ENCODE measurements around the gene SV2C. TPM values are rescaled to one million over a fixed set of nuclear protein-coding genes. Genes with fewer than 3 reads are reported as not detected.
A peak's percentile ranks its signal among the peaks of the same experiment; 100 is the strongest.

The SV2C gene
- total and polyA plus RNA-seq, 4 experiments from 2014 or later = 0.02 TPM; not detected in 3

- Mint-ChIP-seq H3K27me3 (peaks cover 15 to 23% of the 10 kb centered on the region in 2 donors), H3K9me3 (peaks cover 0 to 2% (median 0%) of the 10 kb centered on the region in 8 donors), H3K4me3 (no peak overlapping the region), H3K4me1 (no peaks in the 10 kb centered on the region), H3K27ac (no peak overlapping the region), H3K36me3 (no peaks in the 10 kb centered on the region)
- no peaks in the 10 kb centered on the region for H3K4me1 ChIP-seq (ENCODE audit: insufficient read depth, low read length)
- H3K27me3 ChIP-seq (ENCODE audit: insufficient read depth, low read length) = no peaks in the 10 kb centered on the region
- H3K4me3 ChIP-seq (ENCODE audit: low read length in 2 of 2) = no peak overlapping the region
- no peak for DNase-seq
- intact Hi-C loops (cut with micrococcal nuclease) = no loop called here
- H3K36me3 ChIP-seq (ENCODE audit: insufficient read depth, low read length) = no peaks in the 10 kb centered on the region
- CTCF ChIA-PET (ENCODE audit: partially characterized antibody) = no interaction called here
- H3K9me3 ChIP-seq (ENCODE audit: control insufficient read depth in 1 of 2, low read length in 2 of 2) = no peaks in the 10 kb centered on the region
- POLR2A ChIA-PET (ENCODE audit: partially characterized antibody) = no interaction called here
- no peak overlapping the region for H3K27ac ChIP-seq (ENCODE audit: low read depth, low read length)
Measured at GRCh38 chr5:76062502-76063041, 20.6 kb upstream of the SV2C start.

GRCh38 chr5:76065258-76065657, 17.9 kb upstream of the SV2C start:
- no peaks in the 10 kb centered on the region for H3K27me3 ChIP-seq (ENCODE audit: insufficient read depth, low read length)
- Mint-ChIP-seq H3K36me3 (no peaks in the 10 kb centered on the region), H3K27me3 (peaks cover 15 to 24% of the 10 kb centered on the region in 2 donors), H3K27ac (no peak overlapping the region), H3K9me3 (no peaks in the 10 kb centered on the region), H3K4me1 (no peaks in the 10 kb centered on the region), H3K4me3 (no peak overlapping the region)
- POLR2A ChIA-PET (ENCODE audit: partially characterized antibody) = no interaction called here
- no peaks in the 10 kb centered on the region for H3K4me1 ChIP-seq (ENCODE audit: insufficient read depth, low read length)
- H3K27ac ChIP-seq (ENCODE audit: low read depth, low read length) = no peak overlapping the region
- H3K4me3 ChIP-seq (ENCODE audit: low read length in 2 of 2) = no peak overlapping the region
- no peaks in the 10 kb centered on the region for H3K9me3 ChIP-seq (ENCODE audit: control insufficient read depth in 1 of 2, low read length in 2 of 2)
- DNase-seq = no peak
- H3K36me3 ChIP-seq (ENCODE audit: insufficient read depth, low read length) = no peaks in the 10 kb centered on the region
- intact Hi-C loops (cut with micrococcal nuclease) = no loop called here
- CTCF ChIA-PET (ENCODE audit: partially characterized antibody) = no interaction called here

- Mint-ChIP-seq H3K27me3 (peaks cover 19 to 29% of the 10 kb centered on the region in 2 donors), H3K27ac (no peak overlapping the region), H3K4me1 (no peaks in the 10 kb centered on the region), H3K9me3 (no peaks in the 10 kb centered on the region), H3K4me3 (no peak overlapping the region), H3K36me3 (no peaks in the 10 kb centered on the region)
- H3K27me3 ChIP-seq (ENCODE audit: insufficient read depth, low read length) = no peaks in the 10 kb centered on the region
- H3K36me3 ChIP-seq (ENCODE audit: insufficient read depth, low read length) = no peaks in the 10 kb centered on the region
- CTCF ChIA-PET (ENCODE audit: partially characterized antibody) = no interaction called here
- no peaks in the 10 kb centered on the region for H3K9me3 ChIP-seq (ENCODE audit: control insufficient read depth in 1 of 2, low read length in 2 of 2)
- no peaks in the 10 kb centered on the region for H3K4me1 ChIP-seq (ENCODE audit: insufficient read depth, low read length)
- no peak overlapping the region for H3K4me3 ChIP-seq (ENCODE audit: low read length in 2 of 2)
- intact Hi-C loops (cut with micrococcal nuclease) = no loop called here
- H3K27ac ChIP-seq (ENCODE audit: low read depth, low read length) = no peak overlapping the region
- DNase-seq = no peak
- POLR2A ChIA-PET (ENCODE audit: partially characterized antibody) = no interaction called here
Measured at GRCh38 chr5:76069061-76069735, 14.0 kb upstream of the SV2C start.

- Histone ChIP-seq H3K27me3 (ENCODE audit: insufficient read depth, low read length) (no peaks in the 10 kb centered on the region), H3K9me3 (ENCODE audit: control insufficient read depth in 1 of 2, low read length in 2 of 2) (no peaks in the 10 kb centered on the region), H3K4me3 (ENCODE audit: low read length in 2 of 2) (no peak overlapping the region), H3K4me1 (ENCODE audit: insufficient read depth, low read length) (no peaks in the 10 kb centered on the region), H3K27ac (ENCODE audit: low read depth, low read length) (no peak overlapping the region), H3K36me3 (ENCODE audit: insufficient read depth, low read length) (no peaks in the 10 kb centered on the region)
- Mint-ChIP-seq H3K27ac (no peak overlapping the region), H3K4me1 (no peaks in the 10 kb centered on the region), H3K27me3 (peaks cover 18 to 53% of the 10 kb centered on the region in 2 donors), H3K4me3 (no peak overlapping the region), H3K9me3 (no peaks in the 10 kb centered on the region), H3K36me3 (no peaks in the 10 kb centered on the region)
- DNase-seq = peak in 3 of 5 donors; percentile 22 to 31 (median 24)
- intact Hi-C loops (cut with micrococcal nuclease) = loop anchor here (1.0 to 10.0 kb wide), 3 partner anchors 182 to 508 kb away; no protein-coding TSS in a partner anchor
- ChIA-PET CTCF (ENCODE audit: partially characterized antibody) (interaction anchor here (0.7 to 1.9 kb wide), 4 partner anchors 100 to 509 kb away, joined by 3 to 7 read pairs (median 6); no protein-coding TSS in a partner anchor), POLR2A (ENCODE audit: partially characterized antibody) (no interaction called here)
Measured at GRCh38 chr5:76074487-76075065, 8.6 kb upstream of the SV2C start.

- Histone ChIP-seq H3K4me1 (ENCODE audit: insufficient read depth, low read length) (peaks cover 31% of the 10 kb centered on the region), H3K4me3 (ENCODE audit: low read length in 2 of 2) (no peak overlapping the region), H3K27ac (ENCODE audit: low read depth, low read length) (no peak overlapping the region), H3K27me3 (ENCODE audit: insufficient read depth, low read length) (peaks cover 35% of the 10 kb centered on the region), H3K36me3 (ENCODE audit: insufficient read depth, low read length) (no peaks in the 10 kb centered on the region), H3K9me3 (ENCODE audit: control insufficient read depth in 1 of 2, low read length in 2 of 2) (no peaks in the 10 kb centered on the region)
- Mint-ChIP-seq H3K27me3 (peaks cover 41 to 62% of the 10 kb centered on the region in 2 donors), H3K27ac (no peak overlapping the region), H3K4me3 (peak overlapping the region; percentile 52 to 78 (median 67)), H3K4me1 (peaks cover 11 to 38% (median 27%) of the 10 kb centered on the region in 4 donors), H3K36me3 (no peaks in the 10 kb centered on the region), H3K9me3 (peaks cover 0 to 3% (median 0%) of the 10 kb centered on the region in 8 donors)
- intact Hi-C loops (cut with micrococcal nuclease) = no loop called here
- CTCF ChIA-PET (ENCODE audit: partially characterized antibody) = no interaction called here
- POLR2A ChIA-PET (ENCODE audit: partially characterized antibody) = no interaction called here
- DNase-seq = no peak
Measured at GRCh38 chr5:76081811-76082771, 1.1 kb upstream of the SV2C start.

- POLR2A ChIA-PET (ENCODE audit: partially characterized antibody) = no interaction called here
- intact Hi-C loops (cut with micrococcal nuclease) = no loop called here
- Mint-ChIP-seq H3K27me3 (peaks cover 39 to 59% of the 10 kb centered on the region in 2 donors), H3K27ac (no peak overlapping the region), H3K36me3 (no peaks in the 10 kb centered on the region), H3K4me1 (peaks cover 11 to 38% (median 27%) of the 10 kb centered on the region in 4 donors), H3K4me3 (peak overlapping the region; percentile 65 to 84 (median 77)), H3K9me3 (peaks cover 0 to 5% (median 0%) of the 10 kb centered on the region in 8 donors)
- H3K4me1 ChIP-seq (ENCODE audit: insufficient read depth, low read length) = peaks cover 31% of the 10 kb centered on the region
- CTCF ChIA-PET (ENCODE audit: partially characterized antibody) = no interaction called here
- peak overlapping the region in 1 of 2 donors; percentile 16 for H3K4me3 ChIP-seq (ENCODE audit: low read length in 2 of 2)
- no peaks in the 10 kb centered on the region for H3K36me3 ChIP-seq (ENCODE audit: insufficient read depth, low read length)
- peak in 1 of 5 donors; percentile 9 for DNase-seq
- no peak overlapping the region for H3K27ac ChIP-seq (ENCODE audit: low read depth, low read length)
- H3K9me3 ChIP-seq (ENCODE audit: control insufficient read depth in 1 of 2, low read length in 2 of 2) = no peaks in the 10 kb centered on the region
- H3K27me3 ChIP-seq (ENCODE audit: insufficient read depth, low read length) = peaks cover 35% of the 10 kb centered on the region
Measured at GRCh38 chr5:76083555-76084495, 642 bp downstream of the SV2C start.

Measured in CD4-positive, alpha-beta memory T cell (primary cell).